DOHH2 (cell line): Measurements from ENCODE around the gene TBC1D14.
A peak's percentile ranks its signal among the peaks of the same experiment; 100 is the strongest.

Source experiments
- H3F3A ChIP-seq: fragments of 200-600 bp; sonication (generic), shearing (Covaris generic); 2 replicates; pipeline ENCODE4 v1.6.0; 2016; ENCODE audit warnings: antibody characterized with exemption, mild to moderate bottlenecking; ENCODE audit not compliant: control insufficient read depth, insufficient read depth
- H3K27ac ChIP-seq: fragments of 200-600 bp; sonication (generic); 2 replicates; pipeline ENCODE4 v1.5.1; 2014; ENCODE audit warnings: low read depth, mild to moderate bottlenecking, low read length, moderate library complexity
- H3K27me3 ChIP-seq: fragments of 200-600 bp; sonication (generic); 2 replicates; pipeline ENCODE4 v1.6.1; 2014; ENCODE audit warnings: mild to moderate bottlenecking, low read length, mixed read lengths; ENCODE audit not compliant: control insufficient read depth
- H3K36me3 ChIP-seq: fragments of 200-600 bp; sonication (generic); 2 replicates; pipeline ENCODE4 v1.6.1; 2014; ENCODE audit warnings: mild to moderate bottlenecking, low read length, moderate library complexity, mixed read lengths; ENCODE audit not compliant: control insufficient read depth
- H3K4me1 ChIP-seq: fragments of 200-600 bp; sonication (generic); 2 replicates; pipeline ENCODE4 v1.6.1; 2014; ENCODE audit warnings: mild to moderate bottlenecking, low read length, mixed read lengths; ENCODE audit not compliant: control insufficient read depth
- H3K4me2 ChIP-seq: fragments of 200-600 bp; sonication (generic); 2 replicates; pipeline ENCODE4 v1.6.0; 2014; ENCODE audit warnings: mild to moderate bottlenecking, low read length, moderate library complexity
- H3K4me3 ChIP-seq: fragments of 200-600 bp; sonication (generic); 2 replicates; pipeline ENCODE4 v1.5.1; 2014; ENCODE audit warnings: mild to moderate bottlenecking, low read length, mixed read lengths
- H3K79me2 ChIP-seq: fragments of 200-600 bp; sonication (generic); 2 replicates; pipeline ENCODE4 v1.6.1; 2014; ENCODE audit warnings: mild to moderate bottlenecking, low read length, mixed read lengths; ENCODE audit not compliant: control insufficient read depth
- H3K9me2 ChIP-seq: fragments of 200-600 bp; sonication (generic); replicated peaks from 2 replicates; pipeline ENCODE4 v1.6.1; 2014; ENCODE audit warnings: mild to moderate bottlenecking, low read length, mixed read lengths; ENCODE audit not compliant: control insufficient read depth
- H3K9me3 ChIP-seq: fragments of 200-600 bp; sonication (generic); 2 replicates; pipeline ENCODE4 v1.6.1; 2014; ENCODE audit warnings: antibody characterized with exemption, low read length, mixed read lengths; ENCODE audit not compliant: control insufficient read depth, insufficient read depth
- H4K20me1 ChIP-seq: fragments of 200-600 bp; sonication (generic); 2 replicates; pipeline ENCODE4 v1.6.0; 2014; ENCODE audit warnings: low read depth, mild to moderate bottlenecking, antibody characterized with exemption, low read length, moderate library complexity; ENCODE audit not compliant: control insufficient read depth, insufficient read depth
- CTCF ChIP-seq: fragments of 200-600 bp; sonication (generic); IDR thresholded peaks from one replicate; pipeline ENCODE4 v1.5.1; 2014; ENCODE audit warnings: antibody characterized with exemption, mild to moderate bottlenecking, low read depth, low read length; ENCODE audit not compliant: poor library complexity, severe bottlenecking
- EZH2phosphoT487 ChIP-seq: fragments of 200-600 bp; sonication (generic); IDR thresholded peaks from 2 replicates; pipeline ENCODE4 v1.6.1; 2017; ENCODE audit warnings: borderline replicate concordance, mild to moderate bottlenecking, antibody characterized with exemption, low read length, moderate library complexity, mixed read lengths

Gene TBC1D14

GRCh38 chr4:6926681-6927478 lies 17.3 kb downstream of the TBC1D14 start:
- H4K20me1 ChIP-seq = peaks cover 16% of the 10 kb centered on the region; the same call in 1 of the 2 replicates
- H3K4me3 ChIP-seq = no peak overlapping the region

GRCh38 chr4:6928081-6928480 lies 18.5 kb downstream of the TBC1D14 start:
- Histone ChIP-seq H3K9me3 (no peaks in the 10 kb centered on the region), H3K9me2 (no peaks in the 10 kb centered on the region), H3K4me3 (no peak overlapping the region), H3K27ac (no peak overlapping the region), H3K27me3 (no peaks in the 10 kb centered on the region), H3K79me2 (peaks cover 96% of the 10 kb centered on the region), H3K4me2 (no peak overlapping the region), H3F3A (no peaks in the 10 kb centered on the region), H3K4me1 (peaks cover 13% of the 10 kb centered on the region), H4K20me1 (peaks cover 16% of the 10 kb centered on the region; the same call in 1 of the 2 replicates), H3K36me3 (peaks cover 59% of the 10 kb centered on the region)
- TF ChIP-seq CTCF (no peak), EZH2phosphoT487 (no peak)

More at GRCh38 chr4:6926681-6927478, 17.3 kb downstream of the TBC1D14 start:
- TF ChIP-seq CTCF (no peak), EZH2phosphoT487 (no peak)
- Histone ChIP-seq H3K36me3 (peaks cover 60% of the 10 kb centered on the region), H3K27ac (no peak overlapping the region), H3K27me3 (no peaks in the 10 kb centered on the region), H3K79me2 (peaks cover 97% of the 10 kb centered on the region), H3K9me2 (no peaks in the 10 kb centered on the region), H3K9me3 (no peaks in the 10 kb centered on the region), H3K4me2 (no peak overlapping the region), H3F3A (no peaks in the 10 kb centered on the region), H3K4me1 (peaks cover 13% of the 10 kb centered on the region)

GRCh38 chr4:6929339-6929811 lies 19.7 kb downstream of the TBC1D14 start:
- Histone ChIP-seq H3K9me2 (no peaks in the 10 kb centered on the region), H3K27me3 (no peaks in the 10 kb centered on the region), H3K4me2 (0 out of 2 replicates have a peak overlapping the region, but pooled peaks have one; percentile 7), H3K27ac (no peak overlapping the region), H3K9me3 (no peaks in the 10 kb centered on the region), H3K4me1 (peaks cover 13% of the 10 kb centered on the region), H3K36me3 (peaks cover 52% of the 10 kb centered on the region), H3K79me2 (peaks cover 94% of the 10 kb centered on the region), H3F3A (no peaks in the 10 kb centered on the region), H3K4me3 (no peak overlapping the region), H4K20me1 (peaks cover 13% of the 10 kb centered on the region; the same call in 1 of the 2 replicates)
- TF ChIP-seq EZH2phosphoT487 (no peak), CTCF (no peak)
